ENCODE data around the gene SEPTIN3.
"Not testable (repeated sequence)": the region's sequence is repeated elsewhere in the genome, so short reads cannot be mapped to it uniquely, and the experiment has no call there.

SEPTIN3 gene

GRCh38 chr22:41940832-41941765, 28.1 kb upstream of the SEPTIN3 start:
- DNase-seq (ENCODE audit: low spot score) = peak; percentile 83

DNA sequence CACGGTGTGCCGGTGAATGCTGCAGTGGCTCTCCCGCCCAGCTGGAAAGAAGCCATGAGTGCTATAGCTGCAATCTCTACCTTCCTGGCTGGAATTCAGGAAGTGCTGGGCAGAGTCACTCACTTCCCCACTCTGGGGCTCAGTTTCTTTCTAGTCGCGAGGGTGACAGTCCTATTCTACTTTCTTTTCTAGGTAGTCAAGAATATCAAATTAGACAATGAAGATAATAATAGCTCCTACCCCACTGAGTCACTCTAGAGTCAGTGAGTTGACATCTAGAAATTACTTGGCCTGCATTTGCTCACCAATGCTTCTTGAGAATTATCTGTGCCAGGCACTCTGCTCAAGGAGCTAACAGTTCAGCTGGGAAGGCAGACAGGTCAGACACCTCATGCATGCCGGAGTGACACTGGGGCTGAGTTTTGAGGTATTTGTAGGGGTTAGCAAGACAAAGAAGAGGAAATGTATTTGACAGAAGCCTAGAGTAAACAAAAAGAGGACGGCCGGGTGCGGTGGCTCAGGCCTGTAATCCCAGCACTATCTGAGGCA, 25.5 kb upstream of the SEPTIN3 start:
- DNase-seq (ENCODE audit: low spot score) = peak; percentile 71

- DNase-seq (ENCODE audit: low spot score) = peak; percentile 93
These were observed 22.4 kb upstream of the SEPTIN3 start, which contains the start of gene CENPM for GRCh38 chr22:41946629-41947423. Gene CENPM (minus strand): TSS chr22:41947152. CDS start chr22:41947076, 76 bp downstream.

DNA sequence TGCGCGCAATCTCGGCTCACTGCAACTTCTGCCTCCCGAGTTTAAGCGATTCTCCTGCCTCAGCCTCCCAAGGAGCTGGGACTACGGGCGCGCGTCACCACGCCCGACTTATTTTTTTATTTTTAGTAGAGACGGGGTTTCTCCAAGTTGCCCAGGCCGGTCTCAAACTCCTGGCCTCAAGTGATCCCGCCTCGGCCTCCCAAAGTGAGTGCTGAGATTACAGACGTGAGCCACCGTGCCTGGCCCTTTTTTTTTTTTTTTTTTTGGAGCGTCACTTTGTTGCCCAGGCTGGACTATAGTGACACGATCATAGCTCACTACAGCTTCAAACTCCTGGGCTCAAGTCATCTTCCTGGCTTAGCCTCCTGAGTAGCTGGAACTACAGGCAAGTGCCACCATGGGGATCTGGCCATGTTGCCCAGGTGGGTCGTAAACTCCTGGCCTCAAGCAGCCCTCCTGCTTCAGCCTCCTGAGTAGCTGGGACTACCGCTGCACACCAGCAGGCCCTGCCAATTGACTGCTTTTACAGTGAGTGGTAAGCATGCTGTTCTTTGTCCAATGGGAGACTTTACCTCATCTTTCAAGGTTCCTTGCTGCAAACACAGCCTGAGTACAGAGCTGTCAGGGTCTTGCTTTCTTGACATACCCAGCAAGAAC, 21.7 kb upstream of the SEPTIN3 start:
- DNase-seq (ENCODE audit: low spot score) = no peak

DNA sequence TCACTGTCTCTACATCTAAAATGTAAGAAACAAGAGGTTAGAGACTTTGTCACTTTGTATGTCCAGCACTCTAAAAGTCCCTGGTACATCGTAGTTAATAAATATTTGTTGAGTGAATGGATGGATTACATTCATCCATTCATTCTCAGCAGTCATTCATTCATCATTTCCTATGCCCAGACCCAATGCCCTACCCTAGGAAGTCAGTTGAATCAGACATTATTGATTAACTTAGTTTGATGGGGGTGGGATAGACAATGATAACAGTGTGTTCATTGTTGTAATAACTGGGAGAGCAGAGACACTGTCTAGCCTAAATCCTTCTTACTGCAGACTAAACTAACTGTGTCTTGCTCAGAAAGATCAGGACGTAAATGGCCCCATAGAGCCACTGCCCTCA, 21.1 kb upstream of the SEPTIN3 start:
- DNase-seq (ENCODE audit: low spot score) = peak; percentile 72

DNA sequence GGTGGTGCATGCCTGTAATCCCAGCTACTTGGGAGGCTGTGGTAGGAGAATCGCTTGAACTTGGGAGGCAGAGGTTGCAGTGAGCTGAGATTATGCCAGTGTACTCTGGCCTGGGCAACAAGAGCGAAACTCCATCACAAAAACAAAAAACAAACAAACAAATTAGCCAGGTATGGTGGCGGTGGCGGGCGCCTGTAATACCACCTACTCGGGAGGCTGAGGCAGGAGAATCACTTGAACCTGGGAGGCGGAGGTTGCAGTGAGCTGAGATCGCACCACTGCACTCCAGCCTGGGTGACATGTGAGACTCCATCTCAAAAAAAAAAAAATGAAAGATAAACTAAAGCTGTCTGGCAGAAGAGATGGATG, 20.3 kb upstream of the SEPTIN3 start:
- DNase-seq (ENCODE audit: low spot score) = not testable (repeated sequence)

DNA sequence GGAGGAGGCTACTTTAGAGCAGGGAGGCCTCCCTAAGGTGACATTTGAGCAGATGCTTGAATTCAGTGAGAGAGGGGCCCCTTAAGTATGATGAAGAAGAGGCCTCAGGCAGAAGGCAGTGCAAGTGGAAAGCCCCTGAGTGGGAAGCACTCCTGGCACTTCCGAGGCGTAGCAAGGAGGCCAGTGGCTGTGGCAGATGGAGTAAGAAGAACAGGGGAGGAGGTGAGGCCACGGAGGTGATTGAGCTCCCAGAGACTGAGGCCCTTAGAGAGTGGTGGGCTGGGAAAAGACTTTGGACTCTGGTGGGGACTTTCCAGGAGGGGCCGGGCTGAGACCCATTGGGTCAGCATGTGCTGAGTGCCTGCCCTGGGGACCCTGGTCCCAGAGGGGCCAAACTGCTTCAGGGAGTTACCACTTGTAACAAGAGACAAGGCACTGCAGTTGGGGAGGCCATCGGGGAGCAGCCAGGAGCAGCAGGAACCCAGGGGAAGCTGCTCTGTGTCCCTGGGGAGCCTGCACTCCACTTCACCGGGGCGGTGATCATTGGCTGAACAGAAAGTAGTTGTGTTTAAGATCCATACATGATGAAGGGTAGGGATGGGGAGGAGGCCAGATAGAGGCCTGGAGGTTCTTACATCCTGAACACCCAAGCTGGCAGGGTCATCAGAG, 19.8 kb upstream of the SEPTIN3 start:
- no peak for DNase-seq (ENCODE audit: low spot score)

DNA sequence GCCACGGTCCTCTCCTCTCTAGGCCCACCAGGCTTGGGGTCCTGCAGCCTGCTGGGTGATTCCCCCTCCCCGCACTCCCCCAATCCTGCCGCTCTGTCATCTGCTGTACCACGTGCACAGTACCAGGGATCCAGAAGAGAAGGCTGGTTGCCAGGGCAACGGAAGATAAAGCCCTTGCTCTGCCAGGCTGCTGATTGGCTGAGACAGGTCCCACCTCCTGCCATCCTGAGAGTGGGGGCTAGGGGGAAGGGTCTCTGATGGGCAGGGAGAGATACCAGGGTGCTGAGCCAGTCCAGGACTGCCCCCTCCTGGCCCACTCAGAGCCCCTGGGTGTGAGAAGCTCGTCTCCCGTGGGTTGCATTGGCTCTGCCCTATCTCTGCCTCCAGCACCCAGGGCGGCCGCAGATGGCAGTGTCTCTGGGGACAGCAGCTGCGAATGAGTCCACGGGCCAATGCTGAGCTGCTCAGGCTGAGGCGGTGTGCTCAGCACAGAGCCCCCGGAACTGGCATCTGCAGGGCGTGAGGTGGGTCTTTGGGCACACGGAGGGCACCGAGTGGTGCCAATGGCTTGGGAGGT, 17.3 kb upstream of the SEPTIN3 start, which contains the start of gene SMIM45:
SMIM45 (plus strand) TSS at position 253 of the 577 bp plus-strand sequence.
- DNase-seq (ENCODE audit: low spot score) = no peak

DNA sequence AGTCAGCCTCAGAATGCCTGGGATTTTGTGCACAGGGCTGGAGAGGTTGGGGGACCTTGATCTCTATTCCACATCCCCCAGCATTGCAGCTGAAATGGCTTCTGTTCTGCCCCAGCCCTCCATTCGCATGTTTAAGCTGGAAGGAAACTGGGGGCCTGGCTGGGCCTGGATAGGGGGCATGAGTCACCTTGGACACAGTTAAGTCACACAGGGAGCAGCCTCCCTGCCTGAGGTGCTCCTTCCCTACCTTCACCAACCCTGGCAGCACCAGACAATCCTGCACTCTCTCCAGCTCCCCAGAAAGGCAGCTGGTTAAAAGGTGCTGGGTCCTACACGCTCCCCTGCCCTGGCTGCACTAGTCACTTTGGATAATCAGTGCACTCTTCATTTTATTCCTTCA, 16.5 kb upstream of the SEPTIN3 start:
- DNase-seq (ENCODE audit: low spot score) = peak; percentile 50

- DNase-seq (ENCODE audit: low spot score) = no peak
These were observed 11.2 kb upstream of the SEPTIN3 start for GRCh38 chr22:41957941-41958556.

DNA sequence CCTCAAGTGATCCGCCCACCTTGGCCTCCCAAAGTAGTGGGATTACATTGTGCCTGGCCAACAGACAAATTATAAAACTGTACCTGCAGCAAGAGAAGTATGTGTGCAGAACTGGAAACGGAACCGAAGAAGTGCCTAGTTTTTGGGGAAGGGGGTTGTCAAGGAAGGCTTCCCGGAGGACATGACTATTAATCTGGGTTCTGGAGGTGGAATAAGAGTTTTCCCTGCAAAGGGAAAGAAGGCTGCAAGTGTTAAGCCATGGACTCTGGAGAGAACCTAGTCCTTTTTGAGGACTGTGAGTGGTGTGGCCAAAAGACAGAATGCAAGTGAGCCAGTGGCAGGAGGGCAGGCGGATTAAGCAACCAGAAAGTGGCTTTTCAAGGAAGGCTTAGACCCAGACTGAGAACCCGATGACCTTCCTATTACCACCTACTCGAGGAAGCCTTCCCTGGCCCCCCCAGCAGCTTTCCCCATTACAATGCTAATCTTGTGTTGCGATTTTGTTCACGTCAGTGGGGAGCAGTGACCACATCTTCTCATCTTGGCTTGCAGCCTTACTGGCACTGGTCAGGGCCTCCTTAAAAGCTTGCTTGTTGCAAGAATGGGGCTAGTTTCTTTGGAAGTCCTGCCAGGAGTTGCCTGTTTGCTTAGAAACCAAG, 5.7 kb upstream of the SEPTIN3 start:
- no peak for DNase-seq (ENCODE audit: low spot score)

GRCh38 chr22:41964112-41964491, 5.1 kb upstream of the SEPTIN3 start:
- DNase-seq (ENCODE audit: low spot score) = no peak

GRCh38 chr22:41966225-41966606, 3.0 kb upstream of the SEPTIN3 start:
- DNase-seq (ENCODE audit: low spot score) = no peak

DNA sequence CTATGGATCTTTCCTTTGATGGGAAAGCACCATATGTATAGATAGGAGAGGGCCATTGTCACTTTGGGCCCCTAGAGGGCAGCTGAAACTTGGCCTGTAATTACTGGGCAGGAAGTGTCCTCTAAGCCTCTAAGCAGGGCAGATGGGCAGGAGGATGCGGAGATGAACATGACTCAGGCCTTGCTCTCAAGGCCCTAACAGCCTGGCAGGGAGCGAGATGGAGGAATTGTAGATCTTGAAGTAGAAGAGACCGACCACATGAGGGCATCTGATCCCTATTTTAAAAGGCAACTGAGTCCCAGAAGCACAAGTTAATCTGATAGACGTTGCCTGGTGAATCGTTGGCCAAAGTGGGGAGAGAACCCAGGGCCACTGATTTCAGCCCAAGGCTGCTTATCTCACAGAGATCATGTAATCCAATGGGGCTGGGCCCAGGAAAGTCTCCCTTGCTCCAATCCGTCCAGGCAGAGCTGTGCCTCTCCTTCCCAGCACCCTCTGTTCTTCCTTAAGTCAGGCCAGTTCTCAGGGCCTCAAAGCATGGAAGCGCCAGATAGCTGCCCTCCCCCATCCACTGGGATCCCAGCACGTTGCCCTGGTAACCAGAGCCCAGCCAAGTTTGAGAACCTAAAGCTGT, 2.5 kb upstream of the SEPTIN3 start:
- peak; percentile 95 for DNase-seq (ENCODE audit: low spot score)

- DNase-seq (ENCODE audit: low spot score) = no peak
These were observed 642 bp upstream of the SEPTIN3 start for GRCh38 chr22:41968601-41969000.

DNA sequence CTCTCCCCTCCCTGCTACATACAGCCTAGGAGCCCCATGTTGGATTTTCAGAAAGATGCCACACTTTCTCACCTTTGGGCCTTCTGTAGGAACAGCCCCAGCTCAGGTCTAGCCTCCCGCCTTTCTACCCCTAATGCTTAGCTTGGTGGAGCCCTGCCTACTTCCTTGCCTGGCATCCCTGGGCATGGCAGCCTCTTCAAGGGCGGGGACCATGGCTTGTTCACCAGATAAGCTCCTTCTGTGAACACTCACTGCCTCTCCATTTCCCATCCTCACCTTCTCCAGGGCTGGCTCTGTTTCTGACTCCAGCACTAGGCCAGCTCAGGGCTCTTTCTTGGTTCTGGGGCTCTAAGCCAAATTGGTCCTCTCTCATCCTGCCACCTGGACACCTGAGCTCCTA, 1.4 kb downstream of the SEPTIN3 start:
- no peak for DNase-seq (ENCODE audit: low spot score)

DNA sequence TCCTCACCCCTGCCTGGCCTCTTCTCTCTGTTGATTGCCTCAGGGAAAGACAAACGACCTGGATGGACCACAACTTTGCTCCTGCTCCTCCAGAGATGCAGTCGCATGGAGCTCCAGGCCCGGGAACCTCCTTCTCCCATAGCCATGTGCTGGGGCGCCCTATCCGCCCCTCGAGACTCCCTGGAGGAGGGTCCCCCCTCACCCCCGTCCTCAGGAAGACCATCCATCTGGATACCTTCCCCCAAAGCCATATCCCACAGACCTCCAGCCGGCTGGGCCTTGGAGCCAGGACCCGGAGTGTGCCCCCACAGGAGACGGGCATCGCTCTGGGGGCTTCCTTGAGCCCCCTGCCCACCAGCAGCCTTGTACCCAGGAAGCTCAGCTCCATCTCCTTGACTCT, 2.2 kb downstream of the SEPTIN3 start:
- no peak for DNase-seq (ENCODE audit: low spot score)

GRCh38 chr22:41974691-41975290, 5.5 kb downstream of the SEPTIN3 start:
- peak; percentile 13 for DNase-seq (ENCODE audit: low spot score)
